HG03460 (cell line): Measurements from ENCODE around the gene SLC10A7.

Experiments used
- ATAC-seq: cut with Tn5 transposase; IDR thresholded peaks from one replicate; pipeline ENCODE4 v1.9.1; 2021; ENCODE audit not compliant: unreplicated experiment

The SLC10A7 gene

DNA sequence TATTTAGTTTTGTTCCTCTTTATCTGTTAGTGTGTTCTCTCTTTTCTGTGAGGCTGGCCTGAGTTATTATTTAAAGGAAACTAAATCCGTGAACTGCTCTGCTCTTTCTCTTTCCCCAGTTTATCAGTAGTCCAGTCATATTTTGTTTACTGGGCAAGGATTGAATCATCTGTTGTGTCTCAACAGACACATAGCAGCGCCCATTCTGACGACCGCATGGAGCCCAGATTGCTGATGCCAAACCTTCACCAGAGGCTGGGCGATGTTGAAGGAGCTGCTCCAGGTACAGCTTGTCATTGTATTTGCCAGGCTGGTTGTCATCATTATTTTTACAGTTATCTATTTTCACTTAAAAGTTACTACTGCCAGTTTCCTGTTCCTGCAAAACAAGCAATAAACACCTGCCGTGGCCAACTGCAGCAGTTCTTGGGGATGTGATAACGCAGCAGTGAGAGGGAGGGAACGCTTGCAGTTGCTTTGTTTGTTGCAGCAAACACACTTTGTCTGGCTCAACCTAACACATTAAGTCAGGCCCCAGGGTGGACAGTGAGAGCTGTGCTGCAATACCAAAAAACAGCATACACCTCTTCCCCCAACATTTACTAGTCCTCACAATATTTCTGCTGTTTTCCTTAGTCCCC, 297.3 kb downstream of the SLC10A7 start:
- no peak for ATAC-seq

DNA sequence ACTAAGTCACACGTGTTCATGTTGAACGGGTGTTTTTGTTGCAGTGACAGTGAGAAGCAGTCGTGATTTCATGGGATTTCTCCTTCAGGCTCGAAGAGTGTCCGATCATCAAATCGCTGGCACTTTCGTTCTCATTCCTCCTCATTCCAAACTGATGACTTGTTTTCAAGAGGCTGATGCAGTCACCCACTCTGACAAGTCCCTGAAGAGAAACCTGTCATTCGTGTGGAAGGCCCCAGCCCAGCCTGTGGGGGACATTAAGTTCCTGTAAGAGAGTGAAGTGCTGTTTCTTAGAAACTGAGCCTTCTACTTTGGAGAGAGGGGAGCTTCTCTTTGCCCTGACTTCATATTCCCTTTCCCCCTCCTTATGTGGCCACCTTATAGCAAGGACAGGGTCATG, 299.4 kb downstream of the SLC10A7 start:
- no peak for ATAC-seq

- ATAC-seq = no peak
Observed at GRCh38 chr4:146214238-146214637, 307.5 kb downstream of the SLC10A7 start, which contains the start of gene REELD1. TSS of gene REELD1 (plus strand) at chr4:146214538. CDS start at chr4:146216953, 2,415 bp downstream.

DNA sequence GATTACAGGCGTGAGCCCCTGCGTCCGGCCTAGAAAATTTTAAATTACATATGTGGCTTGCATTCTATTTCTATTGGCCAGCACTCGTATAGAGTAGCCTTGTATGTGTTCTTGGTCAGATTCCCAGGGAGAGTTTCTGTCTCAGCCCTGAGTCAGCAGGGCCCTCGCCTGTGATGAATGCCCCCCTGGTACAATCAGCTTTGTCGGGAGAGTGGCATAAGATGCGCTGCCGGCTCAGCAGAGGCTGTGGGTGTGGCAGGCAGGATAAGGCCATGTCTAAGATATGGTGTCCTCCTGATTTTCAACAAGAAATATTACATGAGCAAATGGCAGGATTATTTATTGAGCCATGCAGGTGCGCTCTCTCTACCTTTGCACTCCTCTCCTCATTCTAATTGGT, 309.0 kb downstream of the SLC10A7 start:
- ATAC-seq = no peak

DNA sequence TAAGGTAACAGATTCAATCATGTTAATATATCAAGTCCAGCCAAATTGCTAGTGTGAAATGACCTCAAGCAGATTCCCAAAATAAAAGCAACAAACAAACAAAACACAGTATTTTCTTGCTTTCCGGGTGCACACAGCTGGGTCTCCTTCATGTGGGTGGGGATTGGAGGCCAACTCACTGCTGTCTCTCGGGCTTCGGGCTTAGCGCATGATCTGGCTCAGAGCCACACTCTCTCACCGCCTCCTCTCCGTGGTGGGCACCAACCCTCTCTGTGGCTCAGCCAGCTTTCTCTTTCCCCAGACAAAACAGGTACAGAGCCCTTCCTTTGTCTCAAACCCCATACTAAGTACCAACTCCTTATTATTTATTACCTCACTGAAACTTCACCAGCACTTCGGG, 310.3 kb downstream of the SLC10A7 start:
- no peak for ATAC-seq

DNA sequence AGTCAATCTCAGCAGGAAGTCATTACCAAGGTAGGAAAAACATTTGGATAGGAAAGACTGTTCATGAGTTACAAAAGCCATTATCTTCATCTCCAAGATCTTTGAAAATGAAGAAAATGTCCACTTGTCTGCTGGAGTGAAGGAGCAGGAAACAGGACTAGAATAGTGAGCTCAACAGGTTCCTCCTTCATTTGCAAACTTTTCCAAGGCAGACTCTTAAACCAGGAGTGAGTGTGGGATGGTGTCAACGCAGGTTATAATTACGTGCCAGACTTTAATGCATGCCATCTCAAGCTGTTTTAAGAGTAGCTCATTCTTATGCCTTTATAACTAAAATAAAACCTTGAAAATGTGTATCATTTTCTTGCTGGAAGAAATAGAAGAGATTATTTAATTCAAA, 310.9 kb downstream of the SLC10A7 start:
- no peak for ATAC-seq

GRCh38 chr4:146207410-146207809, 314.3 kb downstream of the SLC10A7 start:
- ATAC-seq = no peak
